Progenitor cell of endocrine pancreas (in vitro differentiated cells): ENCODE results near the gene CLP1. TPM values are rescaled to one million over a fixed set of nuclear protein-coding genes. Genes with fewer than 3 reads are reported as not detected.

Experiments
- DNase-seq: peaks from one replicate; pipeline ENCODE4 v3.0.0; 2021; ENCODE audit warnings: low spot score; ENCODE audit not compliant: unreplicated experiment
- H3K27ac Mint-ChIP-seq: 2 replicates; pipeline ENCODE4 v1.8.0; 2021; ENCODE audit warnings: mild to moderate bottlenecking, moderate library complexity, mixed read lengths
- H3K27me3 Mint-ChIP-seq: 2 replicates; pipeline ENCODE4 v1.8.0; 2021; ENCODE audit warnings: mixed read lengths
- H3K36me3 Mint-ChIP-seq: 2 replicates; pipeline ENCODE4 v1.8.0; 2022; ENCODE audit warnings: mixed read lengths; ENCODE audit not compliant: insufficient read depth
- H3K4me1 Mint-ChIP-seq: 2 replicates; pipeline ENCODE4 v1.8.0; 2021; ENCODE audit warnings: low read depth, mixed read lengths
- H3K4me3 Mint-ChIP-seq: 2 replicates; pipeline ENCODE4 v1.8.0; 2021; ENCODE audit warnings: low read depth, mild to moderate bottlenecking, moderate library complexity, mixed read lengths
- H3K9me3 Mint-ChIP-seq: 2 replicates; pipeline ENCODE4 v1.8.0; 2021; ENCODE audit warnings: low read depth, mixed read lengths
- total RNA-seq: library from RNA; stranded (reverse); gene quantifications from 2 replicates; pipeline ENCODE4 v1.2.1, GENCODE V29; 2021
- TF ChIP-seq, protein P1 (sequence below): fragments of 200-600 bp; sonication (generic); IDR thresholded peaks from one replicate; pipeline ENCODE4 v1.5.0; 2021; ENCODE audit warnings: antibody characterized with exemption, mild to moderate bottlenecking; ENCODE audit not compliant: unreplicated experiment

The CLP1 gene
- total RNA-seq, 1 donor from 2014 or later, result 22.2 TPM

DNA sequence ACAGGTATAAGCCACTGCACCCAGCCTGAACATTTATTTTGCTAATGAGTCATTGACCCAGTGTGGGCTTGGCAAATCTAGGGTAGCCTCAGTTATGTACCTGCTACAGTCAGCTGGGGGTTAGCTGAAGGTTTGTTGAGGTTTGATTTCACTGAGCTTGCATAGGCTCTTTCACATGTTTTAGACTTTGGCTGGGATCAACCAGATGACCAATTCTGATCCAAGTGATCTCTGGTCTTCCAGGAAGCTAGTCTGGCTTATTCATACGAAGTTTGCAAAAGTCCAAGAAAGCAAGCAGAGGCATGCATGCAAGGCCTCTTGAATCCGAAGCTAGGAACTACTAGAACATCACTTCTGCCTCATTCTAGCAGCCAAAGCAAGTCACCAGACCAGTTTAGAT lies 39.1 kb upstream of the CLP1 start:
- peaks cover 22% of the 10 kb centered on the region for H3K36me3 Mint-ChIP-seq
- H3K4me3 Mint-ChIP-seq, result no peak overlapping the region
- H3K4me1 Mint-ChIP-seq, result peaks cover 7% of the 10 kb centered on the region
- H3K27me3 Mint-ChIP-seq, result no peaks in the 10 kb centered on the region
- no peak overlapping the region for H3K27ac Mint-ChIP-seq
- TF ChIP-seq, protein P1, sequence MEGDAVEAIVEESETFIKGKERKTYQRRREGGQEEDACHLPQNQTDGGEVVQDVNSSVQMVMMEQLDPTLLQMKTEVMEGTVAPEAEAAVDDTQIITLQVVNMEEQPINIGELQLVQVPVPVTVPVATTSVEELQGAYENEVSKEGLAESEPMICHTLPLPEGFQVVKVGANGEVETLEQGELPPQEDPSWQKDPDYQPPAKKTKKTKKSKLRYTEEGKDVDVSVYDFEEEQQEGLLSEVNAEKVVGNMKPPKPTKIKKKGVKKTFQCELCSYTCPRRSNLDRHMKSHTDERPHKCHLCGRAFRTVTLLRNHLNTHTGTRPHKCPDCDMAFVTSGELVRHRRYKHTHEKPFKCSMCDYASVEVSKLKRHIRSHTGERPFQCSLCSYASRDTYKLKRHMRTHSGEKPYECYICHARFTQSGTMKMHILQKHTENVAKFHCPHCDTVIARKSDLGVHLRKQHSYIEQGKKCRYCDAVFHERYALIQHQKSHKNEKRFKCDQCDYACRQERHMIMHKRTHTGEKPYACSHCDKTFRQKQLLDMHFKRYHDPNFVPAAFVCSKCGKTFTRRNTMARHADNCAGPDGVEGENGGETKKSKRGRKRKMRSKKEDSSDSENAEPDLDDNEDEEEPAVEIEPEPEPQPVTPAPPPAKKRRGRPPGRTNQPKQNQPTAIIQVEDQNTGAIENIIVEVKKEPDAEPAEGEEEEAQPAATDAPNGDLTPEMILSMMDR, result no peak
- no peaks in the 10 kb centered on the region for H3K9me3 Mint-ChIP-seq
- no peak for DNase-seq

DNA sequence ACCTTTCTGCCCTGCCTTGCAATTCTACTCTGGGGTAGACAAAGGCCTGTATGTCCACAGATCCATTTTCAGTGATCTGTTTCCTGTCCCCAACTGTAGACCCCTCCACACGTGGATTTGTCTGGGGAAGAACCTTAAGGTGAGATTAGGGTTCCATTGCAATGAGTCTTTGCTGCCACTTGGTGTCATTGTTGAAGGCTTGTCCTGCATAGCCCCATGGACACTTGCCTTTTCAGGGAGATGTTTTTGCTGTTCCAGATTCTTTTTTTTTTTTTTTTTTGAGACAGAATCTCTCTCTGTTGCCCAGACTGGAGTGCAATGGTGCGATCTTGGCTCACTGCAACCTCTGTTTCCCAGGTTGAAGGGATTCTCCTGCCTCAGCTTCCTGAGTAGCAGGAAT lies 38.2 kb upstream of the CLP1 start:
- no peak for DNase-seq
- Mint-ChIP-seq H3K4me3 (no peak overlapping the region), H3K9me3 (no peaks in the 10 kb centered on the region), H3K27me3 (no peaks in the 10 kb centered on the region), H3K4me1 (peaks cover 7% of the 10 kb centered on the region), H3K36me3 (peaks cover 18% of the 10 kb centered on the region), H3K27ac (no peak overlapping the region)
- TF ChIP-seq, protein P1, result peak; percentile 15

DNA sequence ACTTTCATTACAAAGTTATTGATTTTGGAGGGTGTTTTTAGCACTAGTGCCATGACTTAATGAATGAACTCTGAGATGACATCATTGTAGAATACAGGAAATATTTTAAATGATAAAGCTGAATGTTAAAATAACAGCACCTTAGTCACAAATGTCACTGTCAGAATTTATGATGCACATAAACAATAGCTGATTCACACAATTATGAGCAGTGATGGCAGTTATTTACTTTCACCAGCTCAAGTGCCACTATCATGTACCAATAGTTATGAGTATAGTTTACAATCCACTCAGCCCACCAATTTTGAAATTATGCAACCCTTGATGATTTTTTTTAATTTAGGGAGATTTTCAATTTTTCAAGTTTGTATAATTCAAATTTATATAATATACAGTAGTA lies 37.1 kb upstream of the CLP1 start:
- no peaks in the 10 kb centered on the region for H3K9me3 Mint-ChIP-seq
- H3K4me3 Mint-ChIP-seq, result no peak overlapping the region
- no peaks in the 10 kb centered on the region for H3K27me3 Mint-ChIP-seq
- no peak overlapping the region for H3K27ac Mint-ChIP-seq
- DNase-seq, result no peak
- TF ChIP-seq, protein P1, result no peak
- peaks cover 7% of the 10 kb centered on the region for H3K4me1 Mint-ChIP-seq
- peaks cover 19% of the 10 kb centered on the region for H3K36me3 Mint-ChIP-seq

DNA sequence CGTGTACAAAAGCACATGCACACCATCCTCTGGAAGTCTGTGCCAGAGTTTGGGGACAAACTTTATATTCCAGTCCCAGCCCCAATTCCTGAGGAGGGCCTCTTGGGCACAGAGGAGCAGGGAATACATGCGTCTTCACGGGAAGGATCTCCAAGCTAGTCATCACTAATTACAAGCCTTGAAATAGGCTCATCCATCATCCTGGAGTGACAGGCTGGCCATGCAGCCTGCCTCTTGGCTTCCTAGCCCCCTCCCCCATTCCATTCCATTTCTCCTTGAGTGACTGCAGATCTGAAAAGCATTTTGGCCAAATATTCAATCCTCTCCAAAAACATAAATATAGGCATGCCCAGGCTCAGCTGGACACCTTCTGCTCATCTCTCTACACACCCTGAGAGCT lies 35.3 kb upstream of the CLP1 start:
- Mint-ChIP-seq H3K27ac (no peak overlapping the region), H3K27me3 (no peaks in the 10 kb centered on the region), H3K36me3 (peaks cover 15% of the 10 kb centered on the region), H3K4me3 (no peak overlapping the region), H3K4me1 (peaks cover 5% of the 10 kb centered on the region), H3K9me3 (no peaks in the 10 kb centered on the region)
- TF ChIP-seq, protein P1, result no peak
- DNase-seq, result no peak

- no peak overlapping the region for H3K4me3 Mint-ChIP-seq
- TF ChIP-seq, protein P1, result no peak
- no peak for DNase-seq
- peaks cover 10% of the 10 kb centered on the region for H3K36me3 Mint-ChIP-seq
- H3K4me1 Mint-ChIP-seq, result peaks cover 5% of the 10 kb centered on the region
- H3K27ac Mint-ChIP-seq, result no peak overlapping the region
- H3K27me3 Mint-ChIP-seq, result no peaks in the 10 kb centered on the region
- no peaks in the 10 kb centered on the region for H3K9me3 Mint-ChIP-seq
These were observed 32.7 kb upstream of the CLP1 start for GRCh38 chr11:57624864-57625263.
